IMR-90 (cell line): ENCODE measurements around the gene BCL11A.

Experiments used
- POLR2A ChIP-seq: IDR thresholded peaks from 2 replicates; pipeline ENCODE4 v1.6.1; 2012; ENCODE audit warnings: mild to moderate bottlenecking, low read depth, low read length
- RCOR1 ChIP-seq: IDR thresholded peaks from 2 replicates; pipeline ENCODE4 v1.6.1; 2012; ENCODE audit warnings: mild to moderate bottlenecking, low read length, improper control_type of control experiment; ENCODE audit not compliant: insufficient replicate concordance
- TF ChIP-seq, protein P1 (sequence below): conservative IDR thresholded peaks from 2 replicates; pipeline ENCODE4 v1.5.1; 2012; ENCODE audit warnings: mild to moderate bottlenecking, low read depth, low read length, improper control_type of control experiment

DNA sequence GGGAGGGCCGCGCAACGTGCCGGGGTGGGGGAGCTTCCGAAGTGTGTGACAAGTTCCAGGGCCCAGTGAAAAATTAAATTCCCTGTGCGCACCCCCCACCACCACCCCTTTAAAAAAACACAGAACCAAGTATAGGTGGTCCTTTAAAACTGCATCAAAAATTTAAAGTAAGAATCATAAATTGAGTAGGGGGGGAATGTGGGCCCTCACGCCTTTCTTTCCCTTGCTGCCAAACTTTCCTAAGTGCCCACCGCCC lies 2.5 kb downstream of the BCL11A start:
- TF ChIP-seq, protein P1, sequence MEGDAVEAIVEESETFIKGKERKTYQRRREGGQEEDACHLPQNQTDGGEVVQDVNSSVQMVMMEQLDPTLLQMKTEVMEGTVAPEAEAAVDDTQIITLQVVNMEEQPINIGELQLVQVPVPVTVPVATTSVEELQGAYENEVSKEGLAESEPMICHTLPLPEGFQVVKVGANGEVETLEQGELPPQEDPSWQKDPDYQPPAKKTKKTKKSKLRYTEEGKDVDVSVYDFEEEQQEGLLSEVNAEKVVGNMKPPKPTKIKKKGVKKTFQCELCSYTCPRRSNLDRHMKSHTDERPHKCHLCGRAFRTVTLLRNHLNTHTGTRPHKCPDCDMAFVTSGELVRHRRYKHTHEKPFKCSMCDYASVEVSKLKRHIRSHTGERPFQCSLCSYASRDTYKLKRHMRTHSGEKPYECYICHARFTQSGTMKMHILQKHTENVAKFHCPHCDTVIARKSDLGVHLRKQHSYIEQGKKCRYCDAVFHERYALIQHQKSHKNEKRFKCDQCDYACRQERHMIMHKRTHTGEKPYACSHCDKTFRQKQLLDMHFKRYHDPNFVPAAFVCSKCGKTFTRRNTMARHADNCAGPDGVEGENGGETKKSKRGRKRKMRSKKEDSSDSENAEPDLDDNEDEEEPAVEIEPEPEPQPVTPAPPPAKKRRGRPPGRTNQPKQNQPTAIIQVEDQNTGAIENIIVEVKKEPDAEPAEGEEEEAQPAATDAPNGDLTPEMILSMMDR, result no peak
- no peak for TF ChIP-seq POLR2A
- TF ChIP-seq RCOR1, result no peak
